NB4 (cell line): ENCODE measurements around the gene ITGB7.

Experiments used
- POLR2A ChIP-seq: IDR thresholded peaks from 2 replicates; pipeline ENCODE4 v1.6.1; 2011; ENCODE audit warnings: mild to moderate bottlenecking; ENCODE audit not compliant: insufficient read length; ENCODE audit errors: extremely low read depth
- TF ChIP-seq, protein P1 (sequence below): IDR thresholded peaks from one replicate; pipeline ENCODE4 v1.5.1; 2012; ENCODE audit warnings: low read depth, low read length
- TF ChIP-seq, protein P2 (sequence below): IDR thresholded peaks from 2 replicates; pipeline ENCODE4 v1.6.1; 2011; ENCODE audit warnings: low read depth, low read length

DNA sequence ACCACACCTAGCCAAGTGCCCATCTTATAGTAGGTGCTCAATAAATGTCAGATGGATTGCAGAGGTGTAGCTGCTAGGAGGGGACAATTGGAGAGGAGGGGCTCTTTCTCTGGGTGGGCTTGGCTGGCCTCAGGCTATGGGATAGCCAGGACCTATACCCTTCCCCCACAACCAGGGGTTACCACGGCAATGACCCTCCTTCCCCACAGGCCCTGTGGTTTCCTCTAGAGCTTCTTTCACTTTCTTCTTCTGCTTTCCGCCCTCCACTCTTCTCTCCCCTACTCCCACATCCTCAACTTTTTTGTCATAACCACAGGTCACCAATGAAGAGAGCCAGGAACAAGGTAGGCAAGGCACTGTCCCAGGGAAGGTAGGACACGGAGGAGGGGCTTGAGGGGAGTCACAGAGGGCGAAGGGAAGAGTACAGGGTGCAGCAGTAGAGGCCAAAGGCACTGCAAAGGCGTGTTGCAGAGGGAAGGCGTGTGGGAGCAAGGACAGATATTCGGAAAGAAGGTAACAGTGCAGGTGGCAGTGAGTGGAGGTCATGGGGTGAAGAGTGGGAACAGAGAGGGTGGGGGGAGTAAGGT, 1.9 kb upstream of the ITGB7 start:
- TF ChIP-seq, protein P1, sequence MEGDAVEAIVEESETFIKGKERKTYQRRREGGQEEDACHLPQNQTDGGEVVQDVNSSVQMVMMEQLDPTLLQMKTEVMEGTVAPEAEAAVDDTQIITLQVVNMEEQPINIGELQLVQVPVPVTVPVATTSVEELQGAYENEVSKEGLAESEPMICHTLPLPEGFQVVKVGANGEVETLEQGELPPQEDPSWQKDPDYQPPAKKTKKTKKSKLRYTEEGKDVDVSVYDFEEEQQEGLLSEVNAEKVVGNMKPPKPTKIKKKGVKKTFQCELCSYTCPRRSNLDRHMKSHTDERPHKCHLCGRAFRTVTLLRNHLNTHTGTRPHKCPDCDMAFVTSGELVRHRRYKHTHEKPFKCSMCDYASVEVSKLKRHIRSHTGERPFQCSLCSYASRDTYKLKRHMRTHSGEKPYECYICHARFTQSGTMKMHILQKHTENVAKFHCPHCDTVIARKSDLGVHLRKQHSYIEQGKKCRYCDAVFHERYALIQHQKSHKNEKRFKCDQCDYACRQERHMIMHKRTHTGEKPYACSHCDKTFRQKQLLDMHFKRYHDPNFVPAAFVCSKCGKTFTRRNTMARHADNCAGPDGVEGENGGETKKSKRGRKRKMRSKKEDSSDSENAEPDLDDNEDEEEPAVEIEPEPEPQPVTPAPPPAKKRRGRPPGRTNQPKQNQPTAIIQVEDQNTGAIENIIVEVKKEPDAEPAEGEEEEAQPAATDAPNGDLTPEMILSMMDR: no peak
- TF ChIP-seq, protein P2, sequence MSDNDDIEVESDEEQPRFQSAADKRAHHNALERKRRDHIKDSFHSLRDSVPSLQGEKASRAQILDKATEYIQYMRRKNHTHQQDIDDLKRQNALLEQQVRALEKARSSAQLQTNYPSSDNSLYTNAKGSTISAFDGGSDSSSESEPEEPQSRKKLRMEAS: no peak
- TF ChIP-seq POLR2A: no peak
